GM13977 (cell line): ENCODE results near the gene MARK3.

Experiments
- DNase-seq: peaks from one replicate; pipeline ENCODE4 v3.0.0; 2012; ENCODE audit warnings: low spot score
- in situ Hi-C: fragments of 300-500 bp; cut with MboI; formaldehyde crosslinking; loops from one replicate; pipeline ENCODE4 v1.12.0; 2022; ENCODE audit warnings: low sequenced_read_pairs, low pct_unique_long_range_greater_than_20kb, mixed read lengths, inconsistent platforms; ENCODE audit not compliant: unreplicated experiment
- TF ChIP-seq, protein P1 (sequence below): IDR thresholded peaks from 2 replicates; pipeline ENCODE4 v1.5.1; 2012; ENCODE audit warnings: mild to moderate bottlenecking, control low read depth; ENCODE audit not compliant: insufficient read depth; ENCODE audit errors: extremely low read depth, missing control alignments

The MARK3 gene

DNA sequence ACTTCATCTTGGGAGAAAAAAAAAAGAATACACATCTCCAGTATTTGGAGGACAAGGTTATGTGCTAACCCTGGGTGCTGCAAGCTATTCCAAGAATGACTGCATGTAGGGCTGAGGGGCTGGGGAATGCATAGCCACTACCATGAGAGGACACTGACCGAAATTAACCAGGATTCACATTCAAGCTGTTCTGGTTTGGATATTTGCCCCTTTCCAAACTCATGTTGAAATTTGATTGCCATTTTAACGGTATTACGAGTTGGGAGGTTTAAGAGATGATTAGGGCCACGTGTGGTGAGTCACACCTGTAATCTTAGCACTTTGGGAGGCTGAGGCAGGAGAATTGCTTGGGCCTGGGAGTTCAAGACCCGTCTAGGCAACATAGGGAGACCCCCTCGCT, 18.5 kb upstream of the MARK3 start:
- DNase-seq, result no peak
- TF ChIP-seq, protein P1, sequence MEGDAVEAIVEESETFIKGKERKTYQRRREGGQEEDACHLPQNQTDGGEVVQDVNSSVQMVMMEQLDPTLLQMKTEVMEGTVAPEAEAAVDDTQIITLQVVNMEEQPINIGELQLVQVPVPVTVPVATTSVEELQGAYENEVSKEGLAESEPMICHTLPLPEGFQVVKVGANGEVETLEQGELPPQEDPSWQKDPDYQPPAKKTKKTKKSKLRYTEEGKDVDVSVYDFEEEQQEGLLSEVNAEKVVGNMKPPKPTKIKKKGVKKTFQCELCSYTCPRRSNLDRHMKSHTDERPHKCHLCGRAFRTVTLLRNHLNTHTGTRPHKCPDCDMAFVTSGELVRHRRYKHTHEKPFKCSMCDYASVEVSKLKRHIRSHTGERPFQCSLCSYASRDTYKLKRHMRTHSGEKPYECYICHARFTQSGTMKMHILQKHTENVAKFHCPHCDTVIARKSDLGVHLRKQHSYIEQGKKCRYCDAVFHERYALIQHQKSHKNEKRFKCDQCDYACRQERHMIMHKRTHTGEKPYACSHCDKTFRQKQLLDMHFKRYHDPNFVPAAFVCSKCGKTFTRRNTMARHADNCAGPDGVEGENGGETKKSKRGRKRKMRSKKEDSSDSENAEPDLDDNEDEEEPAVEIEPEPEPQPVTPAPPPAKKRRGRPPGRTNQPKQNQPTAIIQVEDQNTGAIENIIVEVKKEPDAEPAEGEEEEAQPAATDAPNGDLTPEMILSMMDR, result no peak
- in situ Hi-C loops, result no loop called here

DNA sequence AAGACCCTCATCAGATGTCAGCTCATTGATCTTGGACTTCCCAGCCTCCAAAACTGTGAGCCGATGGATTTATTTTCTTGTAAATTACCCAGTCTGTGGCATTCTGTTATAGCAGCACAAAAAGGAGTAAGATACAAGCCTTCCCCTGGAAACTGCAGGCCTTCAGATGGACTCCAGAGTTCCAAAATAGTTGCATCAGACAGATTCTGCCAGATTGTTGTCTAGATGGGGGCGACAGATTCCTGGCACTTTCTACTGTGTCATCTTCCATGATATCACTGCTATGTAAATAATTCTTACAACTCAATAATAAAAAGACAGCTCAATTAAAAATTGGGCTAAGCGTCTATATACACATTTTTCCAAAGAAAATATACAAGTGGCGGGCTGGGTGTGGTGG, 17.2 kb upstream of the MARK3 start:
- TF ChIP-seq, protein P1, result no peak
- DNase-seq, result no peak
- in situ Hi-C loops, result no loop called here

DNA sequence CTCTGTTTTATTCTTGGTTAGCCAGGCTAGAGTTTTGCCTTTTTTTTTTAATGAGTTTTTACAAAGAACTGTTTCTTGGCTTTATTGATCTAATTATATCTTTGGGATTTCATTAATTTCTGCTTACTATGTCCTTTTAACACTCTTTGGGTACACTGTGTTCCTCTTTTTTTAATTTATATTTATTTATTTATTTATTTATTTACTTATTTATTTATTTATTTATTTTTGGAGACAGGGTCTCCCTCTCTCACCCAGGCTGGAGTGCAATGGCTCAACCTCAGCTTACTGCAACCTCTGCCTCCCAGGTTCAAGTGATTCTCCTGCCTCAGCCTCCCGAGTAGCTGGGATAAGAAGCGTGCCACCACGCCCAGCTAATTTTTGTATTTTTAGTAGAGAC, 15.1 kb upstream of the MARK3 start:
- no peak for DNase-seq
- in situ Hi-C loops, result no loop called here
- TF ChIP-seq, protein P1, result no peak

- in situ Hi-C loops, result no loop called here
- TF ChIP-seq, protein P1, result no peak
- no peak for DNase-seq
Measured at GRCh38 chr14:103372017-103372416, 13.2 kb upstream of the MARK3 start.

DNA sequence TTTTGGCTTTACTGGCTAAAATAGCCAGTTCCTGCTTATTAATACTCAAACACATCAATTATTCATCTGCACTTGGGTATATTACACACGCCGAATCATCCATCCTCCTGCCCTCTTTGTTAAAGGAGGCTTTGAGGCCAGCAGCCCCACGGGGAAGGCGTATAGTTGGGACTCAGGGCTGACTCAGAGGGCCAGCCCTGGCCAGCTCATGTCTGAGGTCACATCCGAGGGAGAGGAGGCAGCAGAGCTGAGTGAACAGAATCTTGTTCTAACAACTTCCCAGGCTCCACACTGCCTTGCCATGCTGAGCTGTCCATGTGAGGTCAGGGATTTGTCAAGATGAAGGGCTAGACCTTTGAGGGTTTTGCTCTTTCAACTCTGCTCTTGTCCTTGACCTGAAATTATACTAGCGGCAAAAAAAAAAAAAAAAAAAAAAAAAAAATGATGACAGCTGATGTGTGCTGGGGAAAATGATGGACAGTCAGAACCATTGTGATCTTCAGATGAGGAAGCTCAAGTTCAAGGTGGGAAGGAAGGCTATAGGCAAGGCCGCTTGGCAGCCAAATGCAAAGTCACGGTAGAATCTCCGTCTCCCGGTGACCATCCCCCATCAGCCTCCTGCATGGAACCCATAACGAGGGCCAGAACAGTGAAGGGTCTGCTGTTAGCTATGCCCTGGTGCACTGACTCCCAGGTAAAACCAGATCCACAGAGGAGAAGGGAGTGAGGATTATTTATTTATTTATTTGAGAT, 12.5 kb upstream of the MARK3 start:
- in situ Hi-C loops, result no loop called here
- TF ChIP-seq, protein P1, result no peak
- DNase-seq, result no peak

GRCh38 chr14:103374121-103374520, 11.1 kb upstream of the MARK3 start:
- in situ Hi-C loops, result no loop called here
- TF ChIP-seq, protein P1, result no peak
- DNase-seq, result no peak
